Activated naive CD4-positive, alpha-beta T cell treated with anti-CD3 and anti-CD28 coated beads for 36 hours (primary cell): Measurements from ENCODE around the gene PIGT. TPM values are rescaled to one million over a fixed set of nuclear protein-coding genes. Genes with fewer than 3 reads are reported as not detected.
A peak's percentile ranks its signal among the peaks of the same experiment; 100 is the strongest.

Experiments
- CTCF ChIA-PET: fragments of 350-600 bp; sonication (Branson Sonifier 250); formaldehyde crosslinking; loops from one replicate; lab custom pipeline; 2021; ENCODE audit warnings: antibody characterized with exemption; lab: Charles Lee
- DNase-seq: peaks from one replicate; pipeline ENCODE4 v3.0.0-alpha.2; 2020
- H3K27ac Mint-ChIP-seq: one replicate; pipeline ENCODE4 v1.8.0; 2021; ENCODE audit warnings: mild to moderate bottlenecking, mixed read lengths
- H3K27me3 Mint-ChIP-seq: one replicate; pipeline ENCODE4 v1.8.0; 2021; ENCODE audit warnings: low read depth, mixed read lengths
- H3K36me3 Mint-ChIP-seq: one replicate; pipeline ENCODE4 v1.8.0; 2021; ENCODE audit warnings: low read depth, mixed read lengths
- H3K4me1 Mint-ChIP-seq: one replicate; pipeline ENCODE4 v1.8.0; 2021; ENCODE audit warnings: low read depth, mixed read lengths
- H3K4me3 Mint-ChIP-seq: one replicate; pipeline ENCODE4 v1.8.0; 2021; ENCODE audit warnings: mild to moderate bottlenecking, moderate library complexity, mixed read lengths
- H3K9me3 Mint-ChIP-seq: one replicate; pipeline ENCODE4 v1.8.0; 2021; ENCODE audit warnings: mixed read lengths
- intact Hi-C: fragments of 100-400 bp; cut with micrococcal nuclease; formaldehyde crosslinking; loops from one replicate; pipeline ENCODE4 v1.15.1; 2023
- total RNA-seq, 2 experiments: library from RNA; stranded (reverse); gene quantifications; one replicate each; pipeline ENCODE4 v1.2.3, GENCODE V29; 2021

PIGT gene
- total RNA-seq: 10 to 100 TPM; 37.7 to 43.8 TPM

DNA sequence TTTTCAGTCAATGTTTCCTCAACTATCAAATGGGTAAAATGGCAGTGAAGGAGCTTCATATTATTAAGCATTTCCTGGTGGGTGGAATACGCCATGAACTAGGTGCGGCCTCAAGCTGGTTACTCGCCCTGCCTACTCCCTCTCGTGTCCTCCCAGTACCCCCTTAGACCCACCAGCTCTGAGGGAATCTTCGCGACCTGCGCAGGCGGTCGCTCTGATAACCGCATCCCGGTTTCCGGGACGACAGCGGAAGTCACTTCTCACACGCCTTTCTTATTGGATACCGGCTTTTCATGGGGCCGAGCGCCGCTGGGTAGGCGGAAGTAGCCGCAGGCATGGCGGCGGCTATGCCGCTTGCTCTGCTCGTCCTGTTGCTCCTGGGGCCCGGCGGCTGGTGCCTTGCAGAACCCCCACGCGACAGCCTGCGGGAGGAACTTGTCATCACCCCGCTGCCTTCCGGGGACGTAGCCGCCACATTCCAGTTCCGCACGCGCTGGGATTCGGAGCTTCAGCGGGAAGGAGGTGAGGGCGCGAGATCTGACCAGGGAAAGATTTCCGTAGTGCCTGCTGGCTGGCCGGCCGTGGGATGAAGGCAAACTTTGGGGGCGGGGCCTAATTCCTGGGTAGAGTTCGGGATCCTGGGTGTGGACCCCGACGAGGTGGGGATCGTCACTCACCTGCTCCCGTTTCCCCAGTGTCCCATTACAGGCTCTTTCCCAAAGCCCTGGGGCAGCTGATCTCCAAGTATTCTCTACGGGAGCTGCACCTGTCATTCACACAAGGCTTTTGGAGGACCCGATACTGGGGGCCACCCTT is at the start of gene PIGT:
Gene PIGT (plus strand): TSS at position 320 of the 816 bp plus-strand sequence. CDS start 16 bp downstream, at position 336.
- H3K27ac Mint-ChIP-seq: peak within 1 kb of the TSS; percentile 97
- intact Hi-C loops: loop anchor here (1.0 kb wide), 4 partner anchors 9 to 53 kb away; partner anchors contain the start of gene SYS1
- DNase-seq: peak; percentile 92
- peak within 1 kb of the TSS; percentile 93 for H3K4me3 Mint-ChIP-seq
- CTCF ChIA-PET: interaction anchor here (0.7 to 2.5 kb wide), 4 partner anchors 21 to 104 kb away, joined by 3 to 9 read pairs (median 7); no protein-coding TSS in a partner anchor
- peaks cover 22% of the 10 kb centered on the region for H3K36me3 Mint-ChIP-seq
- peaks cover 42% of the 10 kb centered on the region for H3K4me1 Mint-ChIP-seq
- no peaks in the 10 kb centered on the region for H3K27me3 Mint-ChIP-seq
- H3K9me3 Mint-ChIP-seq: no peaks in the 10 kb centered on the region

DNA sequence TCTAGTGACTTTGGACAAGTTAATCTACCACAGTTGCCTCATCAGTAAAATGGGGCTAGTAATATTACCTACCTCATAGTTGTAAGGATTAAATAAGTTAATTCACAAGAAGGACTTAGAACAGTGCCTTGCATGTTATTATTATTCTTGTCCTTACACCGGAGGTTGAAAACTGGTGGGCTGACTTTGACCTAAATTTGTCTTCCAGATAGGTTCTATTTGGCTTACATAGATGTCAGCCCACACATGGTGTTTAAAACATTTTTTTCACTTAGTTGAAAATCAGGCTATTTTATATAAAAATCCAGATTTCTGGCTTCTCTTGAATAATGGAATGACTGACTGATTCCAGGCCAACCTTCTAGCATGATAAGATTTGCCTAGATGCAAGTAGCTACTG is 49.7 kb upstream of the PIGT start:
- peaks cover 55% of the 10 kb centered on the region for H3K4me1 Mint-ChIP-seq
- H3K36me3 Mint-ChIP-seq: peaks cover 8% of the 10 kb centered on the region
- intact Hi-C loops: no loop called here

DNA sequence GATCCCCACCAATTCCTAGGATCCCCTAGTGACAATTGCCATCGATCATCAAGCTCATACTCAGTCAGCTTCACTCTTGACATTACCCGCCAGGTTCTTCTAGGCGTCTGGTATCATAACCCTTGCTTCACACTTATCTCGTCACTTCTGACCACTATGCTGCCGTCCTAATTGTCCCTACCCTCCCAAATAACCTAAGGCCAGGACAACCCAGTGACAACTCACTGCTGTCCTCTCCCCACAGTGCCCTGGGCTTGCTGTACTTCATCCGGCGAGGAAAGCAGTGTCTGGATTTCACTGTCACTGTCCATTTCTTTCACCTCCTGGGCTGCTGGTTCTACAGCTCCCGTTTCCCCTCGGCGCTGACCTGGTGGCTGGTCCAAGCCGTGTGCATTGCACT is 49.3 kb upstream of the PIGT start:
- H3K27me3 Mint-ChIP-seq: no peaks in the 10 kb centered on the region
- no peaks in the 10 kb centered on the region for H3K9me3 Mint-ChIP-seq
- intact Hi-C loops: no loop called here
- H3K4me3 Mint-ChIP-seq: no peak overlapping the region
- CTCF ChIA-PET: interaction anchor here (1.3 to 9.8 kb wide), 3 partner anchors 6 to 70 kb away, joined by 3 to 118 read pairs (median 47); partner anchors contain the start of gene SDC4
- DNase-seq: no peak
- H3K36me3 Mint-ChIP-seq: peaks cover 8% of the 10 kb centered on the region
- no peak overlapping the region for H3K27ac Mint-ChIP-seq
- H3K4me1 Mint-ChIP-seq: peaks cover 55% of the 10 kb centered on the region

More for the DNA sequence above, 49.7 kb upstream of the PIGT start:
- no peak overlapping the region for H3K27ac Mint-ChIP-seq
- no peak overlapping the region for H3K4me3 Mint-ChIP-seq
- no peak for DNase-seq
- CTCF ChIA-PET: interaction anchor here (4.8 to 9.8 kb wide), 2 partner anchors 7 to 70 kb away, joined by 47 to 118 read pairs; no protein-coding TSS in a partner anchor
- no peaks in the 10 kb centered on the region for H3K27me3 Mint-ChIP-seq
- H3K9me3 Mint-ChIP-seq: no peaks in the 10 kb centered on the region

DNA sequence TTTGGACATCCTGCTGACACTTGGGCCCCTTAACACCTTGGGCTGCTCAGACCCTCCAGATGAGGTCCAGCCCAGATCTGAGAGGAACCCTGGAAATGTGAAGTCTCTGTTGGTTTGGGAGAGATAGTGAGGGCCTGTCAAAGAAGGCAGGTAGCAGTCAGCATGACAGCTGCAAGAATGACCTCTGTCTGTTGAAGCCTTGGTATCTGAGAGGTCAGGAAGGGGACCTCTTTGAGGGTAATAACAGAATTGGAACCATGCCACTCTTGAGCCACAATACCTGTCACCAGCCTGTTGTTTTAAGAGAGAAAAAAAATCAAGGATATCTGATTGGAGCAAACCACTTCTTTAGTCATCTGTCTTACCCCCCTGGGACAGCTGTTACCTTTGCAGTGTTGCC is 48.8 kb upstream of the PIGT start:
- Mint-ChIP-seq H3K36me3 (peaks cover 8% of the 10 kb centered on the region), H3K27me3 (no peaks in the 10 kb centered on the region), H3K4me3 (no peak overlapping the region), H3K27ac (no peak overlapping the region), H3K4me1 (peaks cover 53% of the 10 kb centered on the region), H3K9me3 (no peaks in the 10 kb centered on the region)
- CTCF ChIA-PET: interaction anchor here (0.6 to 9.8 kb wide), 4 partner anchors 6 to 72 kb away, joined by 3 to 118 read pairs (median 6); partner anchors contain the start of gene SDC4
- DNase-seq: no peak
- intact Hi-C loops: no loop called here

DNA sequence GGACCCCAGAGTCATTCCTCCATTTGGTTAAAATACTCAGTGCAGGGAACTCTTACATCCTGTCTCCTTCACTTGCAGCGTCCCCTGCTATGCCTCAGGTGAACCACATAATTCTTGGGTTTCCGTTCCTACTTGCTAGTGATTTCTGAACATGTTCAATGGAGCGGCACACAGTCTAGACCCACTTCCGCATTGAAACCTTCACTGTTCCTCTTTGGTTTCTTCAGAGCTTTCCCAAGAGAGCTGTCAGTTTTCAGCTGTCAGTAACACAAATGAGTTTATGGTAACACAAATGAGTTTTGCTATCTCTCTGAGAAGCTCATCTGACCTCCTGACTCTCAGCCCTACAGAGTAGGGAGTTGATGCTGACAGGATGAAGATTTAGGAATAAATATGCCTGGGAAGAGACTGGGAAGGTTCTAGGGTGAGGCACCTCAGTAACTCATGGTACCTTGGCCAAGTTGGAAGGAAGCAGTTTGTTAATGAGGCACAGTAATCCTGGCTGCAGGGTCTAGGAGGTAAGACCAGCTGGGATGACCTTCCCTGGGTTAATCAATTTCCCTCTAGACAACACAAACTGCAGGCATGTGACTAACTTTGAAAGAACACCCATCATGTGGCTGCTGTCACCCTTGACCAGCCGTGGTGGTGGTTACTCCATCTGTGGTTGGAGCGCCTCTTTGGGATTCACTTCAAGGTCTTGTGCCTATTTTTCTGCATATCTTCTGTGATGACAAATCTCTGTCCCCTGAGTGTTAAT is 47.5 kb upstream of the PIGT start:
- Mint-ChIP-seq H3K9me3 (no peaks in the 10 kb centered on the region), H3K4me3 (peak overlapping the region; percentile 7), H3K27ac (peak overlapping the region; percentile 73), H3K4me1 (peaks cover 56% of the 10 kb centered on the region), H3K36me3 (peaks cover 8% of the 10 kb centered on the region), H3K27me3 (no peaks in the 10 kb centered on the region)
- intact Hi-C loops: no loop called here
- CTCF ChIA-PET: interaction anchor here (0.6 to 9.1 kb wide), 8 partner anchors 6 to 84 kb away, joined by 3 to 118 read pairs (median 6); partner anchors contain the start of gene SYS1
- peak; percentile 66 for DNase-seq

DNA sequence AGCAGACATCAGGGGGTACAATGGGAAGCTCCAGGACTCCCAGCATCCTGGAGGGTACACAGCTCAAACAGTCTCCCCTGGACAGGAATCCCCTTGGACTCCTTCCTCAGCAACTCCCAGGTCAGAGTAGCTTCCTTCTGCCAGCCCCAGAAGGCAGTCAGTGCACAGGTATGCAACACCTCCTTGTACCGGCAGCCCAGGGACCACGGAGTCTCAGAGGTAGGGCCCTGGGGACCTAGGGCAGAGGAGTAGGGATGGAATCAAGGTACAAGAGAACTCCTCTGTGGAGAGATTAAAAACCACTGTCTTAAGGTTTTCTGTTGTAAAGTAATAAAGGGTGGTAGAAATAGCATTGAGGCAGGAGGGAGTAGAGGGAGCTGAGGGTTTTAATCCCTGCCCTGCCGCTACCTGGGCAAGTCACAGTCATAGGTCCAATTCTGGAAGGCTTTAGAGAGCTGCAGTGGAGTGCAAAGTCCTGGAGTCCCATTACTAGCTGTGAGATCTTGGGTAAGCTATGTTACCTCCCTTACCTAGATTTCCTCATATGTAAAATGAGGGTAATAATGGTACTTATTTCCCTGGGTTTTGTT is 45.3 kb upstream of the PIGT start:
- Mint-ChIP-seq H3K36me3 (peaks cover 8% of the 10 kb centered on the region), H3K4me1 (peaks cover 44% of the 10 kb centered on the region)
- CTCF ChIA-PET: interaction anchor here (1.0 to 9.1 kb wide), 9 partner anchors 9 to 400 kb away, joined by 3 to 209 read pairs (median 6); partner anchors contain the start of genes PIGT and SYS1

DNA sequence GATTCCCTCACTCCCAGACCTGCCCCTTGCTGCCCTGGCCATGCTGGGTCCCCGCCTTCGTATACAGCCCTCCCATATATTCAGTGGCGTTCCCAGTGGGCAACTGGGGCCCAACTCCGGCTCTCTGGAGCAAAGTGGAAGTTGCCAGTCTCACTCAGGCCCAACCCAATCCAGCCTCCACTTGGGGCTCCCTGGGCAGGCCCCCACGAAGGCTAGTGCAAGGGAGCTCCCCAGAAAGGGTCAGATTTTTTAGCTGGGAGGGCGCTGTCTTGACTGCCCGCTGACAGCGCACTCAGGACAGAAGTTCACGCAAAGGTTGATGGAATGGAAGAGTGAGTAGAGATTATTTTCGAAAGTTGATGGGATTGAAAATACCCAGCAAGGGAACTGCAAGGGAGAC is 43.7 kb upstream of the PIGT start:
- Mint-ChIP-seq H3K36me3 (peaks cover 8% of the 10 kb centered on the region), H3K4me3 (peak overlapping the region; percentile 19), H3K4me1 (peaks cover 37% of the 10 kb centered on the region), H3K27ac (no peak overlapping the region), H3K9me3 (no peaks in the 10 kb centered on the region), H3K27me3 (no peaks in the 10 kb centered on the region)
- intact Hi-C loops: no loop called here
- CTCF ChIA-PET: interaction anchor here (0.8 to 9.1 kb wide), 10 partner anchors 10 to 399 kb away, joined by 3 to 209 read pairs (median 16); partner anchors contain the start of gene SYS1
- no peak for DNase-seq

More for the DNA sequence above, 45.3 kb upstream of the PIGT start:
- H3K27me3 Mint-ChIP-seq: no peaks in the 10 kb centered on the region
- DNase-seq: no peak
- no peaks in the 10 kb centered on the region for H3K9me3 Mint-ChIP-seq
- intact Hi-C loops: no loop called here
- no peak overlapping the region for H3K4me3 Mint-ChIP-seq
- H3K27ac Mint-ChIP-seq: no peak overlapping the region

DNA sequence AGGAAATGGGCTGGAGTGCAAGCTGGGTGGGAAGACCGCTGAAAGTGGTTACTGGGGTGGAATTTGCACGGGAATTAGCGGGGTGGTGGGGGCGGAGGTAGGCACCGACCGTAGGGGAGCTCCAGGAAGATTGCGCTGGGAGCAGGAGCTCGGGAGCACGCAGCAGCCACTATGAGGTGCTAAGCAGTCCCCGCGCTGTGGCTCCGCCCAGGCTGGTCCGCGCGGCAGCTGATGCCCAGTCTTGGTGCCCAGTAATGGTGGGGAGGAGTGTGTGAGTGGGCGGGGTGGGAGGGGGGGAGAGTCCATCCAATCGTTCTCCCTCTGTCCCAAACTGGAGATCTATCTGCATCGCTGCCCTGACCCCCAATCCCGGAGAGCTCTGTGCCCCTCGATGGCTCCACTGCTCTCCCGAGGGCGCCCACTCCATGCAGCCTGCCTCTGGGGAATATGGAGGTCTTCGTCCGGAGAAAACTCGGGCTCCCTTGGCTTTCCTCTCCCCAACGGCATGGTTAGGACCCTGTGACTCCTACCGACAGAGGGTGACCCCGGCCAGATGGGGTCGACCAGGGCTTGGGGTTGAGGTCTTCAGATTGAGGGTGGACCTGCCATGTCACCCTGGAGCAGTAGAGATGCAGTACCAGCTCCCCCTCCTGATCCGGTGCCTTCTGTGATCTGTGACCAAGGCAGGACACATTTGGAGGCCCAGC is 43.1 kb upstream of the PIGT start:
- DNase-seq: no peak
- peak overlapping the region; percentile 89 for H3K27ac Mint-ChIP-seq
- CTCF ChIA-PET: interaction anchor here (0.7 to 9.1 kb wide), 28 partner anchors 11 to 926 kb away, joined by 3 to 209 read pairs (median 6); partner anchors contain the start of genes PIGT, SDC4 and SYS1
- H3K4me1 Mint-ChIP-seq: peaks cover 31% of the 10 kb centered on the region
- H3K4me3 Mint-ChIP-seq: peak overlapping the region; percentile 83
- intact Hi-C loops: loop anchor here (1.0 kb wide), 2 partner anchors 9 to 44 kb away; partner anchors contain the start of genes PIGT and SYS1
- peaks cover 7% of the 10 kb centered on the region for H3K36me3 Mint-ChIP-seq
- H3K27me3 Mint-ChIP-seq: no peaks in the 10 kb centered on the region
- no peaks in the 10 kb centered on the region for H3K9me3 Mint-ChIP-seq

DNA sequence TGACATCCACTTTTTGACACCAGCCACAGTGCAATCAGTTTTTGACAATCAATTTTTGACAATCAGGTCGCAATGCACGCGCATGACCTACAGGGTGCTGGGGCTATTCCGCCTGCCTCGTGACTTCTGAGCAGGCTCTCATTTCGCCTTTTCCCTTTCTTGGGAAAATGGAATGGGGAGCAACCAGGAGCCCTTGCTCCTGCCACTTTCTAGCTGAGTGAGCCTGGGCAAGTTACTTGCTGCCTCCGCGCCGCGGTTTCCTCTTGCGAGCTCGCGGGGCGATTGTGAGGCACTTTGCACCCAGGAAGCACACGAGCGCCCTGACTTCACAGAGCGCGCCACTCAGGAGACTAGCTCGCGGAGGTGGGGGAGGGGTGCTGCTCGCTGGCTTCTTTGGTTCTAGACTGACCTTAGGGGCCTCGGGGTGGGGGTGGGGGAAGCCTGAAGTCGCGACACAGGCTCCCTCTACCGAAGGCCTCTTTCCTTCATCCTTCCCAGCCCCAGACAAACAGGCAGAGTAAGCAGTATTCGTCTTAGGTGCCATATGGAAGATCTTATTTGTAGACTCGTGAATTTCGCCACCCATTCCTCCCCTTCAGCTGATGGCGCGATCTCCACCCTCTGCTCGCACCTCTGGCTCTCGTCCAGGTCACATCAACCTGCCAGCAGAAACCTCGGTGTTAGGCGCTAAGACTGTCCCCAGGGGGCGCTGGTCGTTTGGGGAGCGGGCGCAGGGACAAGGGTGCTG is 42.4 kb upstream of the PIGT start:
- H3K4me3 Mint-ChIP-seq: peak overlapping the region; percentile 83
- intact Hi-C loops: loop anchor here (1.0 kb wide), 4 partner anchors 10 to 64 kb away; partner anchors contain the start of genes PIGT and SYS1
- H3K27me3 Mint-ChIP-seq: no peaks in the 10 kb centered on the region
- peaks cover 26% of the 10 kb centered on the region for H3K4me1 Mint-ChIP-seq
- peak; percentile 96 for DNase-seq
- CTCF ChIA-PET: interaction anchor here (0.5 to 9.1 kb wide), 37 partner anchors 11 to 926 kb away, joined by 3 to 209 read pairs (median 5); partner anchors contain the start of genes PIGT, SDC4 and SYS1
- H3K36me3 Mint-ChIP-seq: no peaks in the 10 kb centered on the region
- H3K27ac Mint-ChIP-seq: peak overlapping the region; percentile 89
- H3K9me3 Mint-ChIP-seq: no peaks in the 10 kb centered on the region

DNA sequence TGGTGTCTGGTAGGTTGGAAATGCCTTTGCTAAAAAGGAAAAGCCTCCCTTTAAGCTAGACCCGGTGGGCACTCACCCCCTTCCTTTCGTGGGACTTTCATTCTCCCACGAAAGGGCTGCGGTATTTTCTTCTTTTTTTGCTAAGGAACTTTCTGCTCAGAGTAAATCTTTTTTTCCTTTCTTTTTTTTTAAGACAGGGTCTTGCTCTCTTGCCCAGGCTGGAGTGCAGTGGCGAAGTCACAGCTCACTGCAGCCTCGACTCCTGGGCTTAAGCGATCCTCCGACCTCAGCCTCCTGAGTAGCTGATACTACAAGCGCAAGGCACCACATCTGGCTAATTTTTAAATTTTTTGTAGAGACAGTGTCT is 41.9 kb upstream of the PIGT start:
- intact Hi-C loops: loop anchor here (1.0 kb wide), 2 partner anchors 55 to 63 kb away; no protein-coding TSS in a partner anchor

More for the DNA sequence above, 41.9 kb upstream of the PIGT start:
- peak overlapping the region; percentile 89 for H3K27ac Mint-ChIP-seq
- H3K36me3 Mint-ChIP-seq: no peaks in the 10 kb centered on the region
- H3K4me3 Mint-ChIP-seq: peak overlapping the region; percentile 83
- peaks cover 24% of the 10 kb centered on the region for H3K4me1 Mint-ChIP-seq
- DNase-seq: no peak
- H3K27me3 Mint-ChIP-seq: no peaks in the 10 kb centered on the region
- no peaks in the 10 kb centered on the region for H3K9me3 Mint-ChIP-seq
- CTCF ChIA-PET: interaction anchor here (0.5 to 9.1 kb wide), 34 partner anchors 12 to 425 kb away, joined by 3 to 209 read pairs (median 6); partner anchors contain the start of genes PIGT, SDC4 and SYS1
